H1 (cell line): ENCODE data around the gene NETO2.

Source experiments
- CBX5 ChIP-seq: fragments of 300-800, 300-1000 bp; sonication (generic); IDR thresholded peaks from 2 replicates; pipeline ENCODE4 v1.7.1; 2016; ENCODE audit warnings: antibody characterized with exemption, low read length, low read depth
- CREB1 ChIP-seq: IDR thresholded peaks from 2 replicates; pipeline ENCODE4 v1.6.1; 2012; ENCODE audit warnings: inconsistent platforms
- EZH2 ChIP-seq: fragments of 200-600 bp; sonication (generic); IDR thresholded peaks from 2 replicates; pipeline ENCODE4 v1.7.1; 2012; ENCODE audit warnings: low read depth, mild to moderate bottlenecking, moderate library complexity, low read length, inconsistent platforms; ENCODE audit not compliant: severe bottlenecking
- GTF2F1 ChIP-seq: IDR thresholded peaks from 2 replicates; pipeline ENCODE4 v1.6.1; 2012; ENCODE audit warnings: low read depth, low read length, improper control_type of control experiment, borderline replicate concordance
- MAFK ChIP-seq: IDR thresholded peaks from 2 replicates; pipeline ENCODE4 v1.6.1; 2012; ENCODE audit warnings: low read depth, mild to moderate bottlenecking, improper control_type of control experiment, low read length
- POLR2A ChIP-seq, 2 experiments: IDR thresholded peaks; 1 replicate in 1 of 2; 2 replicates in 1 of 2; pipeline ENCODE4 v1.6.1; 2011; ENCODE audit warnings: low read depth in 2 of 2, low read length in 2 of 2, mild to moderate bottlenecking in 2 of 2; ENCODE audit errors: control extremely low read depth in 1 of 2
- POU5F1 ChIP-seq: IDR thresholded peaks from 2 replicates; pipeline ENCODE4 v1.6.1; 2011; ENCODE audit warnings: low read depth, mild to moderate bottlenecking, low read length, moderate library complexity
- SP2 ChIP-seq: IDR thresholded peaks from 2 replicates; pipeline ENCODE4 v1.6.1; 2012; ENCODE audit warnings: mild to moderate bottlenecking, low read length, inconsistent platforms
- TAF1 ChIP-seq: IDR thresholded peaks from 2 replicates; pipeline ENCODE4 v1.6.1; 2011; ENCODE audit warnings: mild to moderate bottlenecking, low read depth, low read length
- TBP ChIP-seq: IDR thresholded peaks from 2 replicates; pipeline ENCODE4 v1.6.1; 2011; ENCODE audit warnings: low read depth, low read length, improper control_type of control experiment
- TF ChIP-seq, protein P1 (sequence below), 3 experiments: IDR thresholded peaks; 1 replicate in 2 of 3; 2 replicates in 1 of 3; pipeline versions ENCODE4 v1.5.1 to v1.6.1; 2011; ENCODE audit warnings: low read length in 3 of 3, mild to moderate bottlenecking in 3 of 3, inconsistent platforms in 2 of 3, low read depth in 1 of 3, moderate library complexity in 1 of 3; ENCODE audit not compliant: insufficient read depth in 1 of 3; ENCODE audit errors: control extremely low read depth in 1 of 3
- TF ChIP-seq, protein P2 (sequence below): IDR thresholded peaks from 2 replicates; pipeline ENCODE4 v1.6.1; 2011; ENCODE audit warnings: low read length, improper control_type of control experiment

DNA sequence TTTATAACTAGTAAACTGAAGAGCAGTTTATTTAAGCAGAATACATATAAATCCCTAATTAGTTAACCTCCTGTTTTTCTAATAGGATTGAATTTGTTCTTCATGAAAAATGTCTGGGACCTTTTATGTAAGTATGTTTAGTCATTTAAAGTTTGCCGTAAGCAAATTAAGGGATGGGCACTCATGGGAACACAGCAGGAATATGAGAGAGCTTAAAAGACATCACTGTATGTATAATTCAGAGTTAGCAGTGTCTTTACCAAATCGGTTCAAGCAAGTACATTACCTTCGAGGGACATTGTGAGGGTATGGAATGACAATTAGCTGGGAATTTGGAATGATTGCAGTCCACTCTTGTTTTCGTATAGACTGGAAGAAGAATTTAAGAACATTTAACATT, 17.7 kb upstream of the NETO2 start:
- TF ChIP-seq GTF2F1, result no peak
- no peak for TF ChIP-seq POLR2A (IDR thresholded peaks at IDR 0.05; ENCODE audit: control extremely low read depth in 1 of 2, low read depth in 2 of 2, low read length in 2 of 2)
- no peak for TF ChIP-seq POU5F1
- TF ChIP-seq TAF1, result no peak
- TF ChIP-seq, protein P1, sequence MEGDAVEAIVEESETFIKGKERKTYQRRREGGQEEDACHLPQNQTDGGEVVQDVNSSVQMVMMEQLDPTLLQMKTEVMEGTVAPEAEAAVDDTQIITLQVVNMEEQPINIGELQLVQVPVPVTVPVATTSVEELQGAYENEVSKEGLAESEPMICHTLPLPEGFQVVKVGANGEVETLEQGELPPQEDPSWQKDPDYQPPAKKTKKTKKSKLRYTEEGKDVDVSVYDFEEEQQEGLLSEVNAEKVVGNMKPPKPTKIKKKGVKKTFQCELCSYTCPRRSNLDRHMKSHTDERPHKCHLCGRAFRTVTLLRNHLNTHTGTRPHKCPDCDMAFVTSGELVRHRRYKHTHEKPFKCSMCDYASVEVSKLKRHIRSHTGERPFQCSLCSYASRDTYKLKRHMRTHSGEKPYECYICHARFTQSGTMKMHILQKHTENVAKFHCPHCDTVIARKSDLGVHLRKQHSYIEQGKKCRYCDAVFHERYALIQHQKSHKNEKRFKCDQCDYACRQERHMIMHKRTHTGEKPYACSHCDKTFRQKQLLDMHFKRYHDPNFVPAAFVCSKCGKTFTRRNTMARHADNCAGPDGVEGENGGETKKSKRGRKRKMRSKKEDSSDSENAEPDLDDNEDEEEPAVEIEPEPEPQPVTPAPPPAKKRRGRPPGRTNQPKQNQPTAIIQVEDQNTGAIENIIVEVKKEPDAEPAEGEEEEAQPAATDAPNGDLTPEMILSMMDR (IDR thresholded peaks at IDR 0.05; ENCODE audit: control extremely low read depth in 1 of 3, insufficient read depth in 1 of 3, low read depth in 1 of 3, low read length in 3 of 3), result no peak
- TF ChIP-seq CBX5, result no peak
- TF ChIP-seq EZH2, result no peak
- TF ChIP-seq, protein P2, sequence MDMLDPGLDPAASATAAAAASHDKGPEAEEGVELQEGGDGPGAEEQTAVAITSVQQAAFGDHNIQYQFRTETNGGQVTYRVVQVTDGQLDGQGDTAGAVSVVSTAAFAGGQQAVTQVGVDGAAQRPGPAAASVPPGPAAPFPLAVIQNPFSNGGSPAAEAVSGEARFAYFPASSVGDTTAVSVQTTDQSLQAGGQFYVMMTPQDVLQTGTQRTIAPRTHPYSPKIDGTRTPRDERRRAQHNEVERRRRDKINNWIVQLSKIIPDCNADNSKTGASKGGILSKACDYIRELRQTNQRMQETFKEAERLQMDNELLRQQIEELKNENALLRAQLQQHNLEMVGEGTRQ, result no peak
- TF ChIP-seq TBP, result no peak
- TF ChIP-seq SP2, result no peak
- TF ChIP-seq CREB1, result no peak
- no peak for TF ChIP-seq MAFK
